ENCODE measurements around the gene KRTAP4-9.
"Not testable (repeated sequence)": the region's sequence is repeated elsewhere in the genome, so short reads cannot be mapped to it uniquely, and the experiment has no call there.

The KRTAP4-9 gene

DNA sequence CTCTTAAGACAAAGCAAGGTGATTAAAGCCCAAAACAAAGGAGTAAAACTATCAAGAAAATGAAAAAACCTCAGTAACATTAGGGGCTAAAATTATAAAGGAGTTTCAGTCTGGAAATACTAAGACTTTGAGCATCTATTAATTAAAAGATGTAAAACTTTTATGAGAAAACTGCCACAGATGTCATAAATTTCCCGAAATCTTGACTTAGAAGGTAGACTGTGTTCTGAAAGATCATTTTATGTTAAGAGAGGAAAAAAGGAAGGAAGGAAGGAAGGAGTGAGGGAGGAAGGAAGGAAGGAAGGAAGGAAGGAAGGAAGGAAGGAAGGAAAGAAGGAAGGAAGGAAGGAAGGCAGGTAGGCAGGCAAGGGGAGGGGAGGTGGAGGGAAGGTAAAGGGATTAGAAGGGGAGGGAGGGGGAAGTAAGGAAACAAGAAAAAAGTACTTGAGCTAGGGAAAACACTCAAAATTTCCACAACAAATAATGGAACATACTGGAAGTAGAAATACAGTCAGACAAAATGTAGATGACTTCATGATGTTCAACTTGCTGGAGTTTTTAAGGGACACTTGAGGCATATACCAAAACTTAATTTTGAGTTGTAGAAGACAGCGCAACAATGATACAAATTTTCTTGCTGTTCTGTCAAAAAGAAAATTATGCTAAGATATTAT lies 42.5 kb downstream of the KRTAP4-9 start:
- no peak for ATAC-seq (ENCODE audit: low read depth)
- Histone ChIP-seq H3K27ac (ENCODE audit: poor library complexity, severe bottlenecking) (no peak overlapping the region), H3K4me3 (ENCODE audit: severe bottlenecking) (no peak overlapping the region), H3K4me1 (ENCODE audit: insufficient read depth, poor library complexity, severe bottlenecking) (peaks cover 8% of the 10 kb centered on the region), H3K27me3 (ENCODE audit: insufficient read depth, poor library complexity, severe bottlenecking) (no peaks in the 10 kb centered on the region), H3K36me3 (ENCODE audit: low read depth) (no peaks in the 10 kb centered on the region), H3K9me3 (ENCODE audit: severe bottlenecking) (no peaks in the 10 kb centered on the region)
- no peak for DNase-seq (ENCODE audit: low spot score)
- TF ChIP-seq, protein P1, sequence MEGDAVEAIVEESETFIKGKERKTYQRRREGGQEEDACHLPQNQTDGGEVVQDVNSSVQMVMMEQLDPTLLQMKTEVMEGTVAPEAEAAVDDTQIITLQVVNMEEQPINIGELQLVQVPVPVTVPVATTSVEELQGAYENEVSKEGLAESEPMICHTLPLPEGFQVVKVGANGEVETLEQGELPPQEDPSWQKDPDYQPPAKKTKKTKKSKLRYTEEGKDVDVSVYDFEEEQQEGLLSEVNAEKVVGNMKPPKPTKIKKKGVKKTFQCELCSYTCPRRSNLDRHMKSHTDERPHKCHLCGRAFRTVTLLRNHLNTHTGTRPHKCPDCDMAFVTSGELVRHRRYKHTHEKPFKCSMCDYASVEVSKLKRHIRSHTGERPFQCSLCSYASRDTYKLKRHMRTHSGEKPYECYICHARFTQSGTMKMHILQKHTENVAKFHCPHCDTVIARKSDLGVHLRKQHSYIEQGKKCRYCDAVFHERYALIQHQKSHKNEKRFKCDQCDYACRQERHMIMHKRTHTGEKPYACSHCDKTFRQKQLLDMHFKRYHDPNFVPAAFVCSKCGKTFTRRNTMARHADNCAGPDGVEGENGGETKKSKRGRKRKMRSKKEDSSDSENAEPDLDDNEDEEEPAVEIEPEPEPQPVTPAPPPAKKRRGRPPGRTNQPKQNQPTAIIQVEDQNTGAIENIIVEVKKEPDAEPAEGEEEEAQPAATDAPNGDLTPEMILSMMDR (IDR thresholded peaks at IDR 0.05; ENCODE audit: poor library complexity, severe bottlenecking): no peak

DNA sequence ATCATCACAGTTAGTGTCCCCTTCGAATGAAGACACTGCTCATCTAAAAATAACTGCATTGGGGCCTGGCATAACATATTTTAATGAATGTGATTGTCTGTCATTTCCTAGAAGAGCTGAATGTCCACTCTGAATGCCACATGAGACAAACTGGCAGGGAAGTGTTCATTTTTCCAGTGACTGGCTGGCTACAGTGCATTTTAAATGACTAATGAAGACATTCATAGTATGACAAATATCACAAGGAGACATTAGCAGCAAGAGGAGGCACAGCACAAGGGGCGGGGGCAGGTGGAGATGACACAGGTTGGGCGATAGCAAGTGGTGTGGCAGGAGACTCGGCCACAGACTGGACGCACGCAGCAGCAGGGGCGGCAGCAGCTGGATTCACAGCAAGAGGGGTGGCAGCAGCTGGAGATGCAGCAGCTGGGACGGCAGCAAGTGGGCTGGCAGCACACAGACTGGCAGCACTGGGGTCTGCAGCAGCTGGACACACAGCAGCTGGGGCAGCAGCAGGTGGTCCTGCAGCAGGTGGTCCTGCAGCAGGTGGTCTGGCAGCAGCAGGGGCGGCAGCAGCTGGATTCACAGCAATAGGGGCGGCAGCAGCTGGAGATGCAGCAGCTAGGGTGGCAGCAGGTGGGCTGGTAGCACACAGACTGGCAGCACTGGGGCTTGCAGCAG lies 43.9 kb downstream of the KRTAP4-9 start:
- H3K27ac ChIP-seq (ENCODE audit: poor library complexity, severe bottlenecking); H3K27me3 ChIP-seq (ENCODE audit: insufficient read depth, poor library complexity, severe bottlenecking); DNase-seq (ENCODE audit: low spot score); H3K4me3 ChIP-seq (ENCODE audit: severe bottlenecking); H3K9me3 ChIP-seq (ENCODE audit: severe bottlenecking); H3K36me3 ChIP-seq (ENCODE audit: low read depth); H3K4me1 ChIP-seq (ENCODE audit: insufficient read depth, poor library complexity, severe bottlenecking); ATAC-seq (ENCODE audit: low read depth): not testable (repeated sequence)

DNA sequence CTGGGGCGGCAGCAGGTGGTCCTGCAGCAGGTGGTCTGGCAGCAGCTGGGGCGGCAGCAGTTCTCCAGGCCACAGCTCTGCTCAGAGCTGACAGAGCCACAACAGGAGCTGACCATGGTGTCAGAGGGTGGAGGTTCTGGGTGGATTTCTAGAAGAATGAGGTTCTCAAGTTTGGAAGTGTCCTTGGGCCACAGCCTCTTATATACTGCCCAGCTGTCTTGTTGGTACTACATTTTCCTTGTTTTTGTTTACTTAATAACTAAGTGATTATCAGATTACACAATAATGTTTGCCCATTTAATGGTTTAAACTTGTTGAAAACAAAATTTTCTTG lies 44.4 kb downstream of the KRTAP4-9 start, which contains the start of gene KRTAP4-5:
Gene KRTAP4-5, minus strand, starts transcription at position 174 of the 334 bp plus-strand sequence. Its CDS starts 58 bp downstream, at position 116.
- Histone ChIP-seq H3K4me3 (ENCODE audit: severe bottlenecking) (no peak within 1 kb of the TSS), H3K36me3 (ENCODE audit: low read depth) (no peaks in the 10 kb centered on the region), H3K4me1 (ENCODE audit: insufficient read depth, poor library complexity, severe bottlenecking) (peaks cover 8% of the 10 kb centered on the region), H3K9me3 (ENCODE audit: severe bottlenecking) (no peaks in the 10 kb centered on the region), H3K27ac (ENCODE audit: poor library complexity, severe bottlenecking) (no peak within 1 kb of the TSS), H3K27me3 (ENCODE audit: insufficient read depth, poor library complexity, severe bottlenecking) (no peaks in the 10 kb centered on the region)
- ATAC-seq (ENCODE audit: low read depth) (no peak), DNase-seq (ENCODE audit: low spot score) (no peak)
- TF ChIP-seq, protein P1 (IDR thresholded peaks at IDR 0.05; ENCODE audit: poor library complexity, severe bottlenecking): no peak

DNA sequence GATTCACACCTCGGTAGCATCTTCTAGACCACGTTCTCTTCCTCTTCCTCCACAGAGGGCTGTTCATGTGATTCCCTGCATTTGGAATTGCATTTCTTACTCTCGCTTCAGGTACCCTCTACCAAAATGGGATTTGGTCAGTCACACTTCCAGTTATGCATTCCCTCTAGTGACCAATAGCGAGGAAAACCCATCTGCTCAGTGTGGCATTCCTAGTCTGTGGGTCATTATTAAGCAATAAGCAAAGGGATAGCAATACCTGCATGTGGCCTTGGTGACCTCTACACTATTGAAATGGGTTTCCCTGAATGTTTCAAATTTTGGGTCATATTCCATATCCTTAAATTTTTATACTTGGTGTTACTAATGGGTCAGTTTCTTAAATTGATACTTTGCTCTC lies 44.8 kb downstream of the KRTAP4-9 start:
- Histone ChIP-seq H3K36me3 (ENCODE audit: low read depth) (no peaks in the 10 kb centered on the region), H3K4me3 (ENCODE audit: severe bottlenecking) (no peak overlapping the region), H3K27me3 (ENCODE audit: insufficient read depth, poor library complexity, severe bottlenecking) (no peaks in the 10 kb centered on the region), H3K4me1 (ENCODE audit: insufficient read depth, poor library complexity, severe bottlenecking) (peaks cover 8% of the 10 kb centered on the region), H3K27ac (ENCODE audit: poor library complexity, severe bottlenecking) (no peak overlapping the region), H3K9me3 (ENCODE audit: severe bottlenecking) (no peaks in the 10 kb centered on the region)
- TF ChIP-seq, protein P1 (IDR thresholded peaks at IDR 0.05; ENCODE audit: poor library complexity, severe bottlenecking): no peak
- DNase-seq (ENCODE audit: low spot score) (no peak), ATAC-seq (ENCODE audit: low read depth) (no peak)

DNA sequence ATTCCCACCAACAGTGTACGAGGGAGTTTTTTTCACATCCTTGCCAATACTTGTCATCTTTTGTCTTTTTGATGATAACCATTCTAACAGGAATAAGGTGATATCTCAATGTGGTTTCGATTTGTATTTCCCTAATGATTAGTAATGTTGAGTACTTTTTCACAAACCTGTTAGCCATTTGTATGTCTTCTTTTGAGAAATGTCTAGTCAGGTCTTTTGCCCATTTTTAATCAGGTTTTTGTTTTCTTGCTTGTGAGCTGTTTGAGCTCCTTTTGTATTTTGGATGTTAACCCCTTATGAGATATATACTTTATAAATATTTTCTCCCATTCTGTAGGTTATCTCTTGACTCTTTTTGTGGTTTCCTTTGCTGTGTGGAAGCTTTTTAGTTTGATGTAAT lies 46.3 kb downstream of the KRTAP4-9 start:
- no peaks in the 10 kb centered on the region for H3K9me3 ChIP-seq (ENCODE audit: severe bottlenecking)
- H3K4me3 ChIP-seq (ENCODE audit: severe bottlenecking): no peak overlapping the region
- ATAC-seq (ENCODE audit: low read depth) (no peak), DNase-seq (ENCODE audit: low spot score) (no peak)
- peaks cover 8% of the 10 kb centered on the region for H3K4me1 ChIP-seq (ENCODE audit: insufficient read depth, poor library complexity, severe bottlenecking)
- H3K36me3 ChIP-seq (ENCODE audit: low read depth): no peaks in the 10 kb centered on the region
- no peak overlapping the region for H3K27ac ChIP-seq (ENCODE audit: poor library complexity, severe bottlenecking)
- no peaks in the 10 kb centered on the region for H3K27me3 ChIP-seq (ENCODE audit: insufficient read depth, poor library complexity, severe bottlenecking)
- TF ChIP-seq, protein P1 (IDR thresholded peaks at IDR 0.05; ENCODE audit: poor library complexity, severe bottlenecking): no peak

All from RWPE2 (cell line).